HG03139 (cell line): ENCODE data around the gene AKAP13.
A peak's percentile ranks its signal among the peaks of the same experiment; 100 is the strongest.

ENCODE experiments used
- ATAC-seq: cut with Tn5 transposase; IDR thresholded peaks from one replicate; pipeline ENCODE4 v1.9.1; 2021; ENCODE audit not compliant: unreplicated experiment

The AKAP13 gene

GRCh38 chr15:85620690-85621049, 240.3 kb downstream of the AKAP13 start:
- no peak for ATAC-seq

DNA sequence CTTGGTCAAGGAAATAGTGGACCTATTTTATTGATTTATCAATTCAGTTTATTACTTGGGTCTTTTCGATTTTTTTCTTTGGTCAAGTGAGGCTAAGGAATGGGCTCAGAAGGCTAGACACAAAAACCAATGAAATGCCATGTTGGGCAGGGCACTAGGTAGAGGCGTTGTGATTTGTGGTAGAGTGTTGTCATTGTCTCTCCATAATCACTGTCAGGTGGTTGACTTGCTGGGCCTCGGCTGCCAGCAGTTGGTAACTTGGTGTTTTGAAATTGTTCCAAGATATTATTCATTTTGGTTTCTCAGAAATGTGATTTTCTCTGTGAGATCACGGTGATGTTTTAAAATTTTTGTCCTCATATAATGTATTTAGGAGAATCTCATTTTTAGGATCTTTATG, 240.7 kb downstream of the AKAP13 start:
- ATAC-seq = no peak

DNA sequence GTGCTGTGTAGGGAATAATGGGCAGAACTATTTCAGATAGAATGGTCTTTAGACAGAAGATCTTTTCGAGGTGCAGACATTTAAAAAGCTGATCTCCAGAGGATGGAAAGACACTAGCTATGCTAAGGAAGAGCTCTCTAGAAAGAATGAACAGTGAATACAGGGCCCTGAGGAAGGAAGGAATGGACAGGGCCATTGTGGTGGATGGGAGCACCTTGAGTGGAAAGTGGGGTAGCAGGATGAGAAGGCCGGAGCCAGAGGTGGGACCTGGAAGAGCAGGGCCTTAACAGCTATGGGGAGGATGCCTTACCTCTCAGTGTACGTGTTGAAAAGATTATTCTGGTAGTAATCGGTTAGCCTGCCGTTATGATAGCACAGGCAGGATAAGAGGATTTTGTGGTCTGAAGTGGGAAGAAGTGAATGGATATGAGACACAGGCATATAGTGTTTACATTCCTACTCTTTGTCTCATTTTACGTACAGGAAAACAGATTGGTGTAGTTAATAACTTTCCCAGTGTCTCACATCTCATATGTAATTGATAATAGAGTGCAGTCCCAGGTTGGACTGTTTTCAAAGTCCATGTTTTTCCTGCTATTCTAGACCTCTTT, 241.9 kb downstream of the AKAP13 start:
- ATAC-seq = no peak

DNA sequence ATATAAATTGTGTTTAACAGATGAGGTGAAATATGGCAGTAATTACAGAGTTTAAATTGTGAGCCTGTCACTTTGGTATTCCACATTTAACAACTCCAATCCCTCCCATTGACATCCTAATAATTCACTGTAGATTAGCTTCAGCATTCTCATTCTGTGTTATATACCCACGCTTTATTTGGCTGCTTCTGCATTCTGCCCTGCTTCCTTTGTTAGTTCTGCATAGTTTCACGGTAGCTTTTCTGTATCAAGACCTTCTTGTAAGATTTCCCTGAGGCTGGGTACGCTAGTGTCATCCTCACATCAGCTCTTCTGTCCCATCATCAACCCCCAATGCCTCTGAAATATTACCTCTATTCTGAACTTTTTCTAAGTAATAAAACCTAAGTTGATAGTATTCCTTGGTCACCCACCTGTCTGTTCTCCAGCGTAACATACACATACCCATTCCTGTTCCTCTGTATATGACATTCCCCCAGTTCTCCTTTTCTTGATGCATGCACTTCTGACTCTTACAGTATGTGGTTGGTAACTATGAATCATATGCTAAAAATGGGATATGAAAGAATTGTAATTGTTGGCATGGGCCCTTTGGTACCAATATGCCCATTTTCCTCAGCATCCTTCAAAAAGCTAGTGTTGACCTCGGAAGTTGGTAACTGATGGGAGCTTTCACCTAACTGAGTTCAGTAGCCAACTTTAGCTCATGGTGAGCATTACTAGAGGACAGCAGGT, 243.1 kb downstream of the AKAP13 start:
- ATAC-seq = no peak

- no peak for ATAC-seq
Measured at GRCh38 chr15:85624291-85624801, 243.9 kb downstream of the AKAP13 start.

GRCh38 chr15:85625166-85625830, 244.9 kb downstream of the AKAP13 start:
- ATAC-seq = no peak

DNA sequence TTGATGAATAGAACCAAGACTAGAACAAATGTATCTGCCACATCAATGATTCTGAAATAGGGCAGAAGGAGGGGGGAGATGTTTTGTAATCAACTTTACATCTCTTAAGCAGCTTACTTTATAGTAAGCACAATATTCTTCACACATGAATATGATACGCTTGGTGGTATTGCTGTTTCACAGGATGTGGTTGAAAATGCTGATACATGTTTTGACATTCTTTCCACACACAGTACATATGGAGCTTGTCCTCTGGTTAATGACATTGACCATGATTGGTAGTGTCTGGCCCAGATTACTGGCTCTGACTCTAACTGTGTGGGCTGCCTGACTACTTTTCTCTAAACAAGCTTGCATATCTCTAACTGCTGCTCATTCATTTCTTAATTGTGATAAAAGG, 245.5 kb downstream of the AKAP13 start:
- ATAC-seq = peak; percentile 76

GRCh38 chr15:85627213-85627935, 247.0 kb downstream of the AKAP13 start:
- ATAC-seq = no peak

- ATAC-seq = no peak
Measured at GRCh38 chr15:85630311-85630710, 249.9 kb downstream of the AKAP13 start.

DNA sequence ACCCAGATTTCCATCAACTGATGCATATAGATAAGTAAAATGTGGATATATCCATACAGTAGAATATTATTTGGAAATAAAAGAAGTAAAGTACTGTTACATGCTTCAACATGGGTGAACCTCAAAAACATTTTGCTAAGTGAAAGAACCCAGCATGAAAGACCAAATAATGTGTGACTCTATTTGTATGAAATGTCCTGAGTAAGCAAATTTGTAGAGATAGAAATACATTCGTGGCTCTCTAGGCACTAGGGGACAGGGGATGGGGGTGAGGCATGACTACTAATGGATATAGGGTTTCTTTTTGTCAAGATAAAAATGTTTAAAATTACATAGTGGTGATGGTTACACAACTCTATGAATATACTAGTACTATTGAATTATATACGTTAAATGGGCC, 250.6 kb downstream of the AKAP13 start:
- ATAC-seq = no peak

DNA sequence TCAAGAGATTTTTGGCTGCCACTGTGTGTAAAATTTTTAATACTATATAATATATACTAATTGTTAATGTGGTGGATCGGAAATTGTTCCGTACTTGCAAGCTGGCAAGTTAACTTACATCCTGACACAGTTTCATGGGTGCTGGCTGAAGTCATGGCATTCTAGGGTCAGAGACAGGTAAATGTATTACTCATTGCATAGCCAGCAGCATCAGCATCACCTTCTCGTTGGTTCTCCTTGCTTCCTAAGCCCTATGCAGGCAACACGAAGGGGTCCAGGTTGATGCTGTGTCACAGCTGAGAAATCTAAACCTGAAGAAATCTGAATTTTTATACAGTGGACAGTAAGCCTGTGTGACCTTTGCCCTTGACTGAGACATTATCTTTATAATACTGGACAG, 251.6 kb downstream of the AKAP13 start:
- ATAC-seq = no peak

DNA sequence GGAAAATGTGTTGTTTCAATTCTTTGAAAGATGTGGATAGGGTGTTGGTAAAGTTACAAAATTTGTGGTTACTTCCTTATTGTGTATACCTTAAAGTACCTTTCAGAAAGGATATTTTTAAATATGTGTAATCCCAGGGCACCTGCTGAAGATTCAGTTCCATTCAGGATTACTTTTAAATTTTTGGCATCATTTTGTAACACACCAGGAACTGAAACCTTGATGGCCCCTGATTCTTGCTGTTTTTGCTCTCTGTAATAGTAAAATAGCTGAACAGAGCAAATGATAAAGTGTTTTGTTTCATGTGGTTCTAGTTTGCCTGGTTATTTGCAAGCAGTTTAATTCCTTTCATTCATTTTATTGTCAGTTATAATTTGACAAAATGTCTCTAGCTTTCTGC, 253.5 kb downstream of the AKAP13 start:
- ATAC-seq = no peak

DNA sequence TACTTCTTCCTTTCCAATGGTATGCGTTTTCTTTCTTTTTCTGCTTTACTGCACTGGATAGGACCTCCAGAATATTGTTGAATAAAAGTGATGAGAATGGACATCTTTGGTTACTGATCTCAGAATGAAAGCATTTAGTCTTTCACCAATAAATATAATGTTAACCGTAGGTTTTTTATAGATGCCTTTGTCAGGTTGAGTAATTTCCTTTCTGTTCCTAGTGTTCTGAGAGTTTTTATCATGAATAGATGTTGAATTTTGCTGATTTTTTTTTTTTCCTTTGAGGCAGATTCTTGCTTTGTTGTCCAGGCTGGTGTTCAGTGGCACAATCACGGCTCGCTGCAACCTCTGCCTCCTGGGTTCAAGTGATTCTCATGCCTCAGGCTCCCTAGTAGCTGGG, 255.9 kb downstream of the AKAP13 start:
- ATAC-seq = no peak

DNA sequence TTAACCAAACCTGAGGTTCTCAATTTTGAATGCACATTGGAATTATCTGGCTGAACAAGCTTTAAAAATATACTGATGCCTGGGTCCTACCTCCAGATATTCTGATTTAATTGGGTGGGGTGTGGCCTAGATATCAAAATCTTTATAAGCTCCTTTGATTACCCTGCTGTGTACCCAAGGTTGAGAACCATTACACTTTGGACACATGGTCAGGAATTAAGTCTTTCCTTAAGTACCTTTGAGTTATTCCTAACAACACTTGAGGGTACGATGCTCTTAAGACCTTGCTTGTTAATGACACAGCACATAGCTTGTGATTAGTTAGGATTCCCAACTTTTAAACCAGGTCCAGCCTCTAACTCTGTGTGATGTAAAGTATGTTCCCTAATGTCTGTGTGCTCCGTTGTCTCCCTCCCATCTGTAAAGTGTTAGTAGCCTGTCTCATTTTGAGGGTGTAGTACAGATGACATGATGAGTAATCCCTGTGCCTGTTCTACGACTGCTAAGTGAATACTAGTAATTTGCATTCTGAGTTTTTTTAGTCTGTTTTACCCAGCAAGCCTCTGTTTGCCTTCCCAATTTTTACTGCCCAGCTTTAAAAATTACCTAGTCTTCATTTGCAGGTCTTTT, 259.5 kb downstream of the AKAP13 start:
- ATAC-seq = no peak

DNA sequence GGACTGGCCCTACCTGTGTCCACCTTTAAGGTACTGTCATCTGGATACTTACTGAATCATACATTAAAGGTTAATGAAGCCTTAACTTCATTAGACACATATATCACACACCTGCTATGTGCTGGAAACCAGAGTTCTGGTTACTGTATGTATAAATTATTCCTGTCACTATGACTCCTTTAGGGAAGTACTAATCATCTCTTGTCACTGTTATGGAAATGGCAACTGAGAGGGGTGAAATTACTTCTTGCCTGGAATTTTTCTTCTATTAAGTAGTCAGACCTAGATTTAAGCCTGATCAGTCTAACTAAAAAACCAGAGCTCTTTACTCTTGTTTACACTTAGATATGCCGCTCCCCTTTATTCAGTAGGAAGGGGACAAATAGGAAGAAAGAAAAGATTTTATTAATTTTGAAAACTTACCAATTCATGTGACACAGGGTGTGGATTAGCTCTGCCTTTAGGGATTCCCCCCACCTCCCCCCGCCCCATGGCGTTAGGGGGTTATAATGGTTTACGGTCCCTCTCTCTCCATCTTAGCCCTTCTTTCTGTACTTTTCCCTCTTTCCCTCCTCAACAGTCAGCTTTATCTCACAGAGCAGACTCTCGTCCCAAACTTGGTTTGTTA, 261.8 kb downstream of the AKAP13 start:
- no peak for ATAC-seq

- ATAC-seq = no peak
Measured at GRCh38 chr15:85642693-85643066, 262.3 kb downstream of the AKAP13 start.

DNA sequence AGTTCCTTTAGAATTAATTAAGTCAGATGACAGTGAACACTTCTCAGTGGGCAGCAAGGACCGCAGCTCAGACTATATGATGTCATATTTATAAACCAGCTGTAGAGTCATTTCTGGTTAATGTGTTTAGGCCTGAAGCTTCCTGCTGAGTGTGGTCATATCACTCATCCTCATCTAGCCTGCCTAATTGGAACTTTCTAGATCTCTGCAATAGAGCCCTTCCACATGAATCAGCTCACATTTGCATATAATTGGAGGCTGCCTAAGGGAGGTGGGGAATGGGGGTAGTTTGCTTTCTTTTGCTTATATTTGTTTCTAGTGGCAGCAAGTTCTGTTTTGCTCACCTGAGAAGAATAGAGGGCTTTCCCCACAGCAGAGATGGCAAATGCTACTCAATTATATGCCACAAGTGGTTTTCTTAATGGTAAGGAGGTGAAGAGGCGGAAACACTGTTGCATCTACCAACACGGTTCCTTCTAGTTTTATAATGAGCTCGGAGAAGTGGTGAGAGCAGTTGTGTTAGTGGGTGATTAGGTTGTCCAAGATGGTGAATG, 266.2 kb downstream of the AKAP13 start:
- ATAC-seq = no peak

- no peak for ATAC-seq
Measured at GRCh38 chr15:85649372-85649771, 269.0 kb downstream of the AKAP13 start.

GRCh38 chr15:85651548-85651947, 271.1 kb downstream of the AKAP13 start:
- ATAC-seq = no peak

GRCh38 chr15:85652457-85652856, 272.1 kb downstream of the AKAP13 start:
- ATAC-seq = no peak
